ENCODE data around the gene FGGY. TPM values are rescaled to one million over a fixed set of nuclear protein-coding genes. Genes with fewer than 3 reads are reported as not detected.
"Not testable (repeated sequence)": the region's sequence is repeated elsewhere in the genome, so short reads cannot be mapped to it uniquely, and the experiment has no call there.

Gene FGGY, protein sequence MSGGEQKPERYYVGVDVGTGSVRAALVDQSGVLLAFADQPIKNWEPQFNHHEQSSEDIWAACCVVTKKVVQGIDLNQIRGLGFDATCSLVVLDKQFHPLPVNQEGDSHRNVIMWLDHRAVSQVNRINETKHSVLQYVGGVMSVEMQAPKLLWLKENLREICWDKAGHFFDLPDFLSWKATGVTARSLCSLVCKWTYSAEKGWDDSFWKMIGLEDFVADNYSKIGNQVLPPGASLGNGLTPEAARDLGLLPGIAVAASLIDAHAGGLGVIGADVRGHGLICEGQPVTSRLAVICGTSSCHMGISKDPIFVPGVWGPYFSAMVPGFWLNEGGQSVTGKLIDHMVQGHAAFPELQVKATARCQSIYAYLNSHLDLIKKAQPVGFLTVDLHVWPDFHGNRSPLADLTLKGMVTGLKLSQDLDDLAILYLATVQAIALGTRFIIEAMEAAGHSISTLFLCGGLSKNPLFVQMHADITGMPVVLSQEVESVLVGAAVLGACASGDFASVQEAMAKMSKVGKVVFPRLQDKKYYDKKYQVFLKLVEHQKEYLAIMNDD
- 10 to 100 TPM; 24.9 to 35.9 (median 30.5) TPM for total RNA-seq

DNA sequence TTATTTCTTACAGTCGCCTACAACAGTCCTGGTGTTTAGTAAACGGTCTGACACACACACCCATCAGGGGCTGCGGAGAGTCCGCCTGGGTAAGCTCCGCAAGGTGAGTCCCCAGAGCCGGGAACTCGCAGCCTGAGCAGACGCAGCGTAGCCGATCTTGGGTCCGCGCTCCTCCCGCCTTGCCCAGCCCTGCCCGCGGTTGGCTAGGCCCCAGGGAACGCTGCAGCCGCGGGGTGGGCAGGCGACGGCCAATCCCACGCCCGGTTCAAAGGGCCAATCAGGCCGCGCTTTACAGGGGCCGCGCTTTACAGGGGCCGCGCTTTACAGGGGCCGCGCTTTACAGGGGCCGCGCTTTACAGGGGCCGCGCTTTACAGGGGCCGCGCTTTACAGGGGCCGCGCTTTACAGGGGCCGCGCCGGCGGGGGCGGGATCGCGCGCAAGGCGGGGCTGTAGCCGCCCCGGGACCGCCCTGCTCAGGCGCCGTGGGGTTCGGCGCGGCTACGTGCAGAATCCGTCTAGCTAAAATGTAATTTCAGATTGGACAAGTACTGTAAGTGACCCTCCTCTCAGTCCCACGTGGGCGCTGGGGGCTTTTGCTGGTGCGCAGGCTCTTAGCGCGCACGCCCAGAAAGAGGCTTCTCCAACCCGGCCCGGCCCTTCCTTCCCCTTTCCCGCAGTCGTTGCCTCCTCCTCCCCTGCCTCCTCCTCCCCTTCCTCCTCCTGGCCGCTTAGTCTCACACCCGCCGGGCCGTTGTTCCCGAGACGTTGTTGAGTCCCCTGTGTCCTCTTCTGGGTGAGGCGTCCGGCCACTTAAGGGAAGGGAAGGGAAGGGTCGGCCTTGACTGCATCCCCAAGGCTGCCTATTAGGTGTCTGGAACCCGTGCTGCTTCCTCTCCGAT lies at the start of gene FGGY:
Gene FGGY (plus strand): TSS at position 737 of the 899 bp plus-strand sequence. CDS start 24,456 bp downstream, outside the sequence.
- TF ChIP-seq, protein P1, sequence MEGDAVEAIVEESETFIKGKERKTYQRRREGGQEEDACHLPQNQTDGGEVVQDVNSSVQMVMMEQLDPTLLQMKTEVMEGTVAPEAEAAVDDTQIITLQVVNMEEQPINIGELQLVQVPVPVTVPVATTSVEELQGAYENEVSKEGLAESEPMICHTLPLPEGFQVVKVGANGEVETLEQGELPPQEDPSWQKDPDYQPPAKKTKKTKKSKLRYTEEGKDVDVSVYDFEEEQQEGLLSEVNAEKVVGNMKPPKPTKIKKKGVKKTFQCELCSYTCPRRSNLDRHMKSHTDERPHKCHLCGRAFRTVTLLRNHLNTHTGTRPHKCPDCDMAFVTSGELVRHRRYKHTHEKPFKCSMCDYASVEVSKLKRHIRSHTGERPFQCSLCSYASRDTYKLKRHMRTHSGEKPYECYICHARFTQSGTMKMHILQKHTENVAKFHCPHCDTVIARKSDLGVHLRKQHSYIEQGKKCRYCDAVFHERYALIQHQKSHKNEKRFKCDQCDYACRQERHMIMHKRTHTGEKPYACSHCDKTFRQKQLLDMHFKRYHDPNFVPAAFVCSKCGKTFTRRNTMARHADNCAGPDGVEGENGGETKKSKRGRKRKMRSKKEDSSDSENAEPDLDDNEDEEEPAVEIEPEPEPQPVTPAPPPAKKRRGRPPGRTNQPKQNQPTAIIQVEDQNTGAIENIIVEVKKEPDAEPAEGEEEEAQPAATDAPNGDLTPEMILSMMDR (IDR thresholded peaks at IDR 0.05 in 4 of 5, conservative IDR thresholded peaks at IDR 0.05 in 1 of 5) = no peak
- TF ChIP-seq POLR2A (IDR thresholded peaks at IDR 0.05) = peak; percentile 84 to 86
- intact Hi-C loops (cut with DNase I; ENCODE audit: low total_unique reads) (loop anchor here (1.0 to 10.0 kb wide), 9 partner anchors 96 to 513 kb away; no protein-coding TSS in a partner anchor), in situ Hi-C loops (cut with MboI; ENCODE audit: low sequenced_read_pairs in 4 of 4) (loop anchor here (10.0 to 25.0 kb wide), 8 partner anchors 142 to 512 kb away; partner anchors contain the start of gene JUN (in 4 of the 4))
- Histone ChIP-seq H3K4me3 (peak within 1 kb of the TSS; percentile 53 to 82 (median 70)), H3K36me3 (no peaks in the 10 kb centered on the region), H3K9me3 (no peaks in the 10 kb centered on the region), H3K27me3 (no peaks in the 10 kb centered on the region), H3K4me1 (peaks cover 17 to 48% of the 10 kb centered on the region in 2 donors), H3K27ac (peak within 1 kb of the TSS; percentile 90 to 99 (median 96))
- DNase-seq (peak; percentile 97 to 98), ATAC-seq (peak; percentile 80 to 83)

DNA sequence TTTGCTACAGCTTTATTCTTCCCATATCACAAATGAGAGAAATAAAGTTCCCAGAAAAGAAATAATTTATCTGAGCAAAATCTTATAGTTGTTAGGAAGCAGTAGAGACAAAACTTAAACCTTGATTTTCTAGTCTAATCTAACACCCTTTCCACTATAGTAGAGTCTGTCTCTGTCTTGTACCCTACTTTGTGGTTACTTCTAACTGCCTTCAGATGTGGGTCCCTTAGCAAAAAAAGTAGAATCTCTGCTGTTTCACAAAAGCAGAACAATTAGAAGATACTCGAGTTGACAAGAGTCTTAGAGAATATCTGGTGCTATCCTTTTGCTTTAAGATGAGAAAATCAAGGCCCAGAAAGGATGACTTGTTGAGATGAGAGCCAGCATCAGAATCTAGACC lies 48.1 kb upstream of the FGGY start:
- DNase-seq (no peak), ATAC-seq (no peak)
- H3K4me3 ChIP-seq = no peak overlapping the region
- TF ChIP-seq POLR2A (IDR thresholded peaks at IDR 0.05) = no peak
- TF ChIP-seq, protein P1 (IDR thresholded peaks at IDR 0.05 in 4 of 5, conservative IDR thresholded peaks at IDR 0.05 in 1 of 5) = no peak
- in situ Hi-C loops (cut with MboI; ENCODE audit: low sequenced_read_pairs in 4 of 4) = no loop called here
- no peaks in the 10 kb centered on the region for H3K27me3 ChIP-seq
- intact Hi-C loops (cut with DNase I; ENCODE audit: low total_unique reads) = no loop called here
- H3K4me1 ChIP-seq = peaks cover 0 to 5% of the 10 kb centered on the region in 2 donors
- peak overlapping the region in 2 of 4 donors; percentile 1 to 10 for H3K27ac ChIP-seq
- H3K9me3 ChIP-seq = no peaks in the 10 kb centered on the region
- no peaks in the 10 kb centered on the region for H3K36me3 ChIP-seq

DNA sequence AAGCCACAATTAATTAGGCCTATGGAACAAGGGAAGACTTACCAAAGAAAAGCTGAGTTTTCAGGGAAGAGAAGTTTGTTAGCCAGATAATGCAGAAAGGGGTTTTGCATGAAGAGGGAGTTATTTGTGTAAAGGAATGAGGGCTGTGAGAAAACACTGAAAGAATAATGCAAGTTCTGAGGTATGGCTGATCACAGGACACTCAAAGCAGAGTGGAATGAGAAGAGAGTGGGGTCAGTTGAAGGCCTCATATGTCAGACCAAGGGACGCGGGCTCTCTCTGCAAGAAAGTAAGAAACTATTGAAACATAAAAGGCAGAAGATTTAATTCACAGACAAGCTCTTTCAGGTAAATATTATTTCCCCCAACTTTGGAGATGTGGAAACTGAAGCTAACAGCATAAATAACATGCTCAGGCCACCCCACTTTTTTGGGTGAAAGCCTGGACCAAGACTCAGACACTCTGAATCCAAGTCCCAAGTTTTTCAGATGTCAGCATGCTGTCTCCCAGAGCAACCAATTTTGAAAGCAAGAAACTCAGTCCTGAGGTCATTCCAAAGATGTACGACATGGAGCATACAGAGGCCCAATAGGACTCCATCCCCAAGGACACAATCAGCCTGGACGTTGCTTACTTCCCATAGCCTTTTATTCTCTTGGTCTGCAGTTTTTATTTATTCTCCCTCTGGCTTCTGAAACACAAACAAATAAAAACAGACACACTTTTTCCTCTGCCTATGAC lies 47.3 kb upstream of the FGGY start:
- Histone ChIP-seq H3K36me3 (no peaks in the 10 kb centered on the region), H3K4me3 (no peak overlapping the region), H3K27ac (peak overlapping the region in 2 of 4 donors; percentile 6 to 35), H3K27me3 (no peaks in the 10 kb centered on the region), H3K4me1 (peaks cover 0 to 5% of the 10 kb centered on the region in 2 donors), H3K9me3 (no peaks in the 10 kb centered on the region)
- TF ChIP-seq, protein P1 (IDR thresholded peaks at IDR 0.05 in 4 of 5, conservative IDR thresholded peaks at IDR 0.05 in 1 of 5) = no peak
- no peak for TF ChIP-seq POLR2A (IDR thresholded peaks at IDR 0.05)
- intact Hi-C loops (cut with DNase I; ENCODE audit: low total_unique reads) = no loop called here
- DNase-seq (no peak), ATAC-seq (no peak)
- in situ Hi-C loops (cut with MboI; ENCODE audit: low sequenced_read_pairs in 4 of 4) = no loop called here

DNA sequence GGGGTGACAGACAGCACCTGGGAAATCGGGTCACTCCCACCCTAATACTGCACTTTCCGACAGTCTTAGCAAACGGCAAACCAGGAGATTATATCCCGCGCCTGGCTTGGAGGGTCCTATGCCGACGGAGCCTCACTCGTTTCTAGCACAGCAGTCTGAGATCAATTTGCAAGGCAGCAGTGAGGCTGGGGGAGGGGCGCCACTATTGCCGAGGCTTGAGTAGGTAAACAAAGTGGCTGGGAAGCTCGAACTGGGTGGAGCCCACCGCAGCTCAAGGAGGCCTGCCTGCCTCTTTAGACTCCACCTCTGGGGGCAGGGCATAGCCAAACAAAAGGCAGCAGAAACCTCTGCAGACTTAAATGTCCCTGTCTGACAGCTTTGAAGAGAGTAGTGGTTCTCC lies 45.8 kb upstream of the FGGY start:
- H3K9me3 ChIP-seq; intact Hi-C loops (cut with DNase I; ENCODE audit: low total_unique reads); H3K36me3 ChIP-seq; DNase-seq; H3K27ac ChIP-seq; H3K4me1 ChIP-seq; in situ Hi-C loops (cut with MboI; ENCODE audit: low sequenced_read_pairs in 4 of 4); H3K4me3 ChIP-seq; ATAC-seq; H3K27me3 ChIP-seq: not testable (repeated sequence)

DNA sequence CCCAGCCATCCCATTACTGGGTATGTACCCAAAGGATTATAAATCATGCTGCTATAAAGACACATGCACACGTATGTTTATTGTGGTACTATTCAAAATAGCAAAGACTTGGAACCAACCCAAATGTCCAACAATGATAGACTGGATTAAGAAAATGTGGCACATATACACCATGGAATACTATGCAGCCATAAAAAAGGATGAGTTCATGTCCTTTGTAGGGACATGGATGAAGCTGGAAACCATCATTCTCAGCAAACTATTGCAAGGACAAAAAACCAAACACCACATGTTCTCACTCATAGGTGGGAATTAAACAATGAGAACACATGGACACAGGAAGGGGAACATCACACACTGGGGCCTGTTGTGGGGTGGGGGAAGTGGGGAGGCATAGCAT lies 40.5 kb upstream of the FGGY start:
- ATAC-seq; H3K27ac ChIP-seq; H3K27me3 ChIP-seq; H3K9me3 ChIP-seq; H3K36me3 ChIP-seq; H3K4me3 ChIP-seq; in situ Hi-C loops (cut with MboI; ENCODE audit: low sequenced_read_pairs in 4 of 4); DNase-seq; intact Hi-C loops (cut with DNase I; ENCODE audit: low total_unique reads): not testable (repeated sequence)
- H3K4me1 ChIP-seq = peaks cover 7 to 10% of the 10 kb centered on the region in 2 donors
